Activated CD4-positive, alpha-beta T cell treated with anti-CD3 and anti-CD28 coated beads for 36 hours (primary cell): ENCODE measurements around the gene ARHGDIB. TPM values are rescaled to one million over a fixed set of nuclear protein-coding genes. Genes with fewer than 3 reads are reported as not detected.
A peak's percentile ranks its signal among the peaks of the same experiment; 100 is the strongest.

Experiments
- ATAC-seq: fragments of 200-7000 bp; cut with Tn5 transposase; one replicate; pipeline ENCODE4 v1.10.0; 2021; ENCODE audit warnings: mild to moderate bottlenecking, moderate library complexity
- CTCF ChIA-PET: fragments of 350-600 bp; sonication (Branson Sonifier 250); formaldehyde crosslinking; loops from one replicate; lab custom pipeline; 2021; ENCODE audit warnings: antibody characterized with exemption; lab: Charles Lee
- POLR2A ChIA-PET: fragments of 350-600 bp; sonication (Branson Sonifier 250); formaldehyde crosslinking; loops from one replicate; lab custom pipeline; 2021; ENCODE audit warnings: antibody characterized with exemption, inconsistent platforms; lab: Charles Lee
- DNase-seq: peaks from one replicate; pipeline ENCODE4 v3.0.0-alpha.2; 2020
- H3K27ac Mint-ChIP-seq: one replicate; pipeline ENCODE4 v1.8.0; 2021; ENCODE audit warnings: mixed read lengths
- H3K27me3 Mint-ChIP-seq: one replicate; pipeline ENCODE4 v1.8.0; 2021; ENCODE audit warnings: mixed read lengths
- H3K36me3 Mint-ChIP-seq: one replicate; pipeline ENCODE4 v1.8.0; 2021; ENCODE audit warnings: low read depth, mixed read lengths
- H3K4me1 Mint-ChIP-seq: one replicate; pipeline ENCODE4 v1.8.0; 2021; ENCODE audit warnings: mixed read lengths
- H3K4me3 Mint-ChIP-seq: one replicate; pipeline ENCODE4 v1.8.0; 2021; ENCODE audit warnings: mild to moderate bottlenecking, moderate library complexity, mixed read lengths
- H3K9me3 Mint-ChIP-seq: one replicate; pipeline ENCODE4 v1.8.0; 2021; ENCODE audit warnings: low read depth, mixed read lengths
- intact Hi-C, 2 experiments: fragments of 100-400 bp; cut with DNase I in 1 of 2; cut with micrococcal nuclease in 1 of 2; formaldehyde crosslinking; loops; one replicate each; pipeline versions ENCODE4 v1.14.2 to v1.15.1; 2022 to 2024; cut with DNase I, micrococcal nuclease
- total RNA-seq, 2 experiments: library from RNA; stranded (reverse); gene quantifications; one replicate each; pipeline ENCODE4 v1.2.3, GENCODE V29; 2021

ARHGDIB gene
- total RNA-seq, 2 experiments from 2014 or later: 596 to 912 TPM

DNA sequence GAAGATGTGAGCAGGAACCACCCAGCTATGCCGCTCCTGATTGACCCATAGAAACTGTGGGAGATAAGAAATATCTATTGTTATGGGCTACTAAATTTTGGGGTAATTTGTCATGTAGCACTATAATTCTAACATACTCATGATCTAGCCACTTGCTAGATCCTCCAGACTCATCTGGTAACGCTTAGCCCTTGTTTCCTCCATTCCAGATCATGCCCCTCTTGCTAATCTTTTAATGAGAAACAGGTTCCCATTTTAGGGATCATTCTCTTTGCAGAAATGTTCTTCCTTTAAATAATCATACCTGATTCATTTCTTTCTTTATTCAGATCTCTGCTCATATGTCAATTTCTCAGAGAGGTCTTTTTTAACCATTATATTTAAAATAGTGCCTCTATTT is 3.8 kb upstream of the ARHGDIB start:
- CTCF ChIA-PET: interaction anchor here (0.9 to 2.1 kb wide), 2 partner anchors 16 to 30 kb away, joined by 3 to 4 read pairs; no protein-coding TSS in a partner anchor
- POLR2A ChIA-PET: no interaction called here
- no peaks in the 10 kb centered on the region for H3K27me3 Mint-ChIP-seq
- no peaks in the 10 kb centered on the region for H3K9me3 Mint-ChIP-seq
- H3K4me1 Mint-ChIP-seq: peaks cover 53% of the 10 kb centered on the region
- ATAC-seq (no peak), DNase-seq (no peak)
- H3K36me3 Mint-ChIP-seq: peaks cover 5% of the 10 kb centered on the region
- peak overlapping the region; percentile 69 for H3K27ac Mint-ChIP-seq
- H3K4me3 Mint-ChIP-seq: no peak overlapping the region
- intact Hi-C loops: loop anchor here in 1 of 2 experiments (2.0 kb wide), 1 partner anchor 18 kb away; no protein-coding TSS in a partner anchor

DNA sequence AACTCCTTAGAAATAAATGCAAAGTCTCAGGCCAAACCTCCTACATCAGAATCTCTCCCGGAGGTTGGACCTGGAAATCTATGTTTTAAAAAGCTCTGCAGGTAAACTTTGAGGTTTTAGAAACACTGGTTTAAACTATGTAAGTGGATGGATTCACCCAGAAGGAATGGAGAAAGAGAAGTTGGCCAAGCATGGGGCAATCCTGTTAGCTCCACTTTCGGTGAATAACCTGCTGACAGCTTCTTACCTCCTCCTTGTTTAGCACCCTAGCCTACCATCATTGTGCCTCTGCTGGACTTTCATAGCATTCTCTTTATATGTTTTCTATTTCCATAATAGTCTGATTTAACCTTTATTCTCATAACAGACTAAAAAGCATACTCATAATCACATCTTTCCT is 3.0 kb upstream of the ARHGDIB start:
- peaks cover 12% of the 10 kb centered on the region for H3K36me3 Mint-ChIP-seq
- ATAC-seq: no peak
- DNase-seq: no peak
- CTCF ChIA-PET: interaction anchor here (0.9 kb wide), 1 partner anchor 30 kb away, joined by 3 read pairs; no protein-coding TSS in a partner anchor
- no peaks in the 10 kb centered on the region for H3K27me3 Mint-ChIP-seq
- H3K4me1 Mint-ChIP-seq: peaks cover 52% of the 10 kb centered on the region
- no peak overlapping the region for H3K4me3 Mint-ChIP-seq
- H3K9me3 Mint-ChIP-seq: no peaks in the 10 kb centered on the region
- H3K27ac Mint-ChIP-seq: peak overlapping the region; percentile 86
- POLR2A ChIA-PET: no interaction called here
- intact Hi-C loops: loop anchor here (2.0 to 5.0 kb wide), 3 partner anchors 18 to 598 kb away; partner anchors contain the start of gene ATF7IP (in 1 of the 2)

DNA sequence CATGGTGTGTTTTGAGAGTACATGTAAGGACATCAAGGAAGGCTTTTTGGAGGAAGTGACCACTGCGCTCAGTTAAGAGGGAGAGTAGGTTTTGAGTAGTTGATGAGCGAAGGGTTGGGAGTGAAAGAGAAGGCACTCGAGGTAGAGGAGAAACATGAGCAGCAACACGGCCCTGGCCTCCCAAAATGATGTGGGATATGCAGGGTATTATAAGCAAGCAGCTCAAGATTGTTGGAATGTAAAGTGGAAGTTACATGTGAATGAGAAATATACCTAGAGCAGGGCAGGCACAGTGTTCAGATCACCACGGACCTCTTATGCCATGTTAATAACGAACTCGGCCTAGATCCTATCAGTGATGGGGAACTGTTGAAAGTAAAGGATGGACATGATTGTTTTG is 2.1 kb upstream of the ARHGDIB start:
- intact Hi-C loops: loop anchor here in 1 of 2 experiments (2.0 to 5.0 kb wide), 3 partner anchors 15 to 599 kb away; partner anchors contain the start of gene ATF7IP
- Mint-ChIP-seq H3K9me3 (no peaks in the 10 kb centered on the region), H3K27me3 (no peaks in the 10 kb centered on the region), H3K36me3 (peaks cover 21% of the 10 kb centered on the region), H3K4me1 (peaks cover 49% of the 10 kb centered on the region), H3K4me3 (peak overlapping the region; percentile 30), H3K27ac (peak overlapping the region; percentile 86)
- ChIA-PET CTCF (interaction anchor here (0.7 to 0.8 kb wide), 2 partner anchors 105 to 115 kb away, joined by 3 read pairs; no protein-coding TSS in a partner anchor), POLR2A (no interaction called here)
- ATAC-seq (no peak), DNase-seq (no peak)

DNA sequence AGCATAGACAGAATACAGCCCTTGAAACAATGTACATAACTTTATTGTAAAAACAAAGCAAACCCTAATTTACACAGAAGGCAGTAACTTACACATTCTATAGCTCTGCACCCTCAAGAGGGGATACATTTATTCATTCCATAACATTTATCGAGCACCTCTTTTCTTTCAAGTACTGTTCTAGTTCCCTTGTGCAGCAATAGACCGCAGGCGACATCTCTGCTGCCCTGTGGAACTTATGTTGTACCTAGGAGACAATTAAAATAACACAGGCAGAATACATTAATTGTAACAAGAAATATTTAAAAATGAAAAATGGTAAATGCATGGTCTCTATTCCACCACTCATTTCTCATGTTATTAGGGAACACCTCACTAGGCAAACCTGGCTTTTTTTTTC is 1.4 kb upstream of the ARHGDIB start:
- Mint-ChIP-seq H3K4me3 (peak overlapping the region; percentile 96), H3K9me3 (no peaks in the 10 kb centered on the region), H3K27ac (peak overlapping the region; percentile 99), H3K27me3 (no peaks in the 10 kb centered on the region), H3K36me3 (peaks cover 28% of the 10 kb centered on the region), H3K4me1 (peaks cover 46% of the 10 kb centered on the region)
- intact Hi-C loops: loop anchor here in 1 of 2 experiments (2.0 to 5.0 kb wide), 3 partner anchors 14 to 600 kb away; partner anchors contain the start of gene ATF7IP
- POLR2A ChIA-PET: no interaction called here
- no peak for ATAC-seq
- no peak for DNase-seq
- CTCF ChIA-PET: interaction anchor here (0.7 to 0.8 kb wide), 2 partner anchors 106 to 114 kb away, joined by 3 read pairs; no protein-coding TSS in a partner anchor

DNA sequence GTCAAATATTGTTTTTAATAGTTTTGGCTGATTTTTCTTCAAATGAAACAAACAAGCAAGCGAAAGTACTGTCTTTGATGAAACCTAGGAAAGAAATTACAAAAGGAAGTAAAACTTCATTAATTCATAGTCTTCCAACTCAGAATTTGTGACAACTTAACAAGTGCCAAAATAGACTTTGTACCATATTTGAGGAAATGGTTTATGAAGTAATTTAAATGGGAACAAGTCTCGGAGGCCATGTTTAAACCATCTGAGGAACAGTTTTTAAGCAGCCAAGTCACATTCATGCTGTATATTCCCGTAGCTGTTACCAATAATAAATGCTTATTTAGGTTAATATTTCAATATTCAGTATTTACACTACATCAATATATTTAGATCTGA is 745 bp upstream of the ARHGDIB start:
- H3K27ac Mint-ChIP-seq: peak overlapping the region; percentile 99
- ChIA-PET POLR2A (interaction anchor here (0.7 to 1.2 kb wide), 4 partner anchors 23 to 596 kb away, joined by 3 to 4 read pairs (median 4); partner anchors contain the start of gene ATF7IP), CTCF (interaction anchor here (0.8 to 1.0 kb wide), 2 partner anchors 31 to 259 kb away, joined by 3 read pairs; partner anchors contain the start of gene RERG)
- ATAC-seq (no peak), DNase-seq (no peak)
- H3K9me3 Mint-ChIP-seq: no peaks in the 10 kb centered on the region
- H3K4me1 Mint-ChIP-seq: peaks cover 46% of the 10 kb centered on the region
- intact Hi-C loops: loop anchor here in 1 of 2 experiments (2.0 to 5.0 kb wide), 3 partner anchors 13 to 600 kb away; partner anchors contain the start of gene ATF7IP
- H3K4me3 Mint-ChIP-seq: peak overlapping the region; percentile 96
- H3K27me3 Mint-ChIP-seq: no peaks in the 10 kb centered on the region
- H3K36me3 Mint-ChIP-seq: peaks cover 31% of the 10 kb centered on the region

DNA sequence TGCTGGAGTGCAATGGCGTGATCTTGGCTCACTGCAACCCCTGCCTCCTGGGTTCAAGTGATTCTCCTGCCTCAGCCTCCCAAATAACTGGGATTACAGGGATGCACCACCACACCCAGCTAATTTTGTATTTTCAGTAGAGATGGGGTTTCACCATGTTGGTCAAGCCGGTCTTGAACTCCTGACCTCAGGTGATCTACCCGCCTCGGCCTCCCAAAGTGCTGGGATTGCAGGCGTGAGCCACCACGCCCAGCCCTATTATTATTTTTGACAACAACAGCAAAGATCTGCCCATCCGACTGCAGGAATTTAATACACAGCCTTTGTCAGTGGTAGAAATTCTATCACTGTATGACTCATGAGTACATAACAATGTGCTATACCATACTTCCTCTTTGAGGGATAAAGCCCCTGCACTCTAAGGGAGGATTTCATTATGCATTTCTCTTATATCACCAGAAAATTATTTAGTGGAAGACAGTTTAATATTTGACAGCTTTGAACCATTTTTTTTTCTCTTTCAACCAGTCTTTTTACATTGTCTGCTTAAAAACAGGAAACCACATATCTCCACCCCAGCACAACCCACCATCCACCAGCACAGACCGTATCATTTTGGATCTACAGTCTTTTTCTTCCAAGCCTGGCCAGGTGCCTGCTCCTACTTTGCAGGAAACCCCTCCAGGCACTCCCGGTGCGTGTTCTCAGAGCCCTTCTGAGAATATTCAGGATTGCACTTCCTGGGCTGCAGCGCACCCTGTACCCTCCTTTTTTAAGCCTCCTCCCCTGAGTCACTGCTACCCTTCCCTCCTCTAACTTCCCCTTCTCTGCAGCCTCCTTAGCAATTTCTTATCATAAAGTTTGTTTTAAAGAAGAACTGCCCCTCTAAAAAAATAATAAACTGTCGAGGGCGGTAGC is 594 bp downstream of the ARHGDIB start:
- DNase-seq (peak; percentile 56), ATAC-seq (peak; percentile 53)
- no peaks in the 10 kb centered on the region for H3K27me3 Mint-ChIP-seq
- peak overlapping the region; percentile 96 for H3K4me3 Mint-ChIP-seq
- intact Hi-C loops: loop anchor here (1.0 to 5.0 kb wide), 11 partner anchors 9 to 704 kb away; partner anchors contain the start of genes C12orf60 (in 2 of the 2), WBP11 (in 2 of the 2) and ATF7IP (in 1 of the 2)
- CTCF ChIA-PET: interaction anchor here (0.7 to 4.9 kb wide), 5 partner anchors 9 to 32 kb away, joined by 3 to 27 read pairs (median 3); partner anchors contain the start of gene ERP27
- peaks cover 35% of the 10 kb centered on the region for H3K36me3 Mint-ChIP-seq
- no peaks in the 10 kb centered on the region for H3K9me3 Mint-ChIP-seq
- peaks cover 55% of the 10 kb centered on the region for H3K4me1 Mint-ChIP-seq
- H3K27ac Mint-ChIP-seq: peak overlapping the region; percentile 99
- POLR2A ChIA-PET: interaction anchor here (0.9 to 1.0 kb wide), 3 partner anchors 21 to 190 kb away, joined by 4 read pairs; a partner anchor contains a TSS

DNA sequence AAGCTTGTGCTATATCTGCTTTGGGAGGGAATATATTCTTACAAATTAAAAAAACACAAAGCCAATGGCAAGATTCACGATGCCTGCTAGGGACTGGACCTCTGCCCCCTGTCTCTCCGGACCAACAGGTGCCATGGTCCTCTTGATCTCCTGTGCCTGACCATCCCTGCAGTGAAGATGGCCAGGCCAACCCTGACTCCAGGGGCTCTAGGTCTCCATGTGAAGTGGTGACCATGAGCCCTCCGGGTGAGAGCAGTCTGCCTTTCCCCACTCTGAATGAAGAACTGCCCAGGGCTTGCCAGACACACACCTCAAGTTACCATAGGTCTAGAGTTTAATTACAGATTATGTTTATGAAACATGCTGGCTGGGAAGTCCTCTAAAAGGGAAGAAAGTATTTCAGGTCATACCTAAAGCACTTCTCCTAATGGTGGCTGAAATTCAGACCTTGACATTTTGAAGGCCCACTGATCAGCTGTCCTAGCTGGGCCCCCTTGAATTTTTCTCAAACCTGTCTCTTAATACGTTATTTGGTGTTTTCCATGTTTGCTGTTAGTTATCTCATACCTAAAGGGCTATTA is 1.4 kb downstream of the ARHGDIB start:
- ChIA-PET POLR2A (interaction anchor here (0.6 to 0.9 kb wide), 2 partner anchors 12 to 186 kb away, joined by 3 to 4 read pairs; no protein-coding TSS in a partner anchor), CTCF (interaction anchor here (0.6 to 4.9 kb wide), 7 partner anchors 13 to 271 kb away, joined by 3 to 27 read pairs (median 5); no protein-coding TSS in a partner anchor)
- no peaks in the 10 kb centered on the region for H3K27me3 Mint-ChIP-seq
- H3K27ac Mint-ChIP-seq: peak overlapping the region; percentile 99
- no peaks in the 10 kb centered on the region for H3K9me3 Mint-ChIP-seq
- peaks cover 35% of the 10 kb centered on the region for H3K36me3 Mint-ChIP-seq
- intact Hi-C loops: loop anchor here (1.0 to 5.0 kb wide), 8 partner anchors 21 to 703 kb away; partner anchors contain the start of genes ATF7IP (in 1 of the 2), C12orf60 (in 1 of the 2) and WBP11 (in 1 of the 2)
- ATAC-seq (no peak), DNase-seq (no peak)
- H3K4me1 Mint-ChIP-seq: peaks cover 47% of the 10 kb centered on the region
- peak overlapping the region; percentile 96 for H3K4me3 Mint-ChIP-seq

DNA sequence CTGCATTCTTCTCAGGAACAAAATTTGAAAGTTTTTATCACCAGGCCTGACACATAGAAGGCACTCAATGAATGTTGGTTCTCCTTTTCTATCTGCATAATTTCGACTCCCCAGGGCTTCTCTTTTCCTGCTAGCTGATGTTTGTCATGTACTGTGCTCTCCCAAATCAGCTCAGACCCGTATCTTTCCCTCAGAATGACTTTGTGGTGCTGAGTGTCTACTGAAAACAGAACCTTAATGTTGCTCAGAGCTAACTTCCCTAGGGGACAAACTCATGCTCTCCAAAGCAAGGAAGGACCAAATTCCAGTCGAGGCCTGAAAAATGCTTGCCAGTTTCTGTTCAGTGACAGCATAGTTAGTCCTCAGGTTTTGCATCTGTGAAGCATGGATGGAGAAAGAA is 1.9 kb downstream of the ARHGDIB start:
- H3K4me1 Mint-ChIP-seq: peaks cover 46% of the 10 kb centered on the region
- H3K27ac Mint-ChIP-seq: peak overlapping the region; percentile 99
- CTCF ChIA-PET: interaction anchor here (0.7 to 4.9 kb wide), 10 partner anchors 13 to 271 kb away, joined by 3 to 27 read pairs (median 3); partner anchors contain the start of gene PDE6H
- ATAC-seq (no peak), DNase-seq (no peak)
- POLR2A ChIA-PET: interaction anchor here (0.6 to 1.6 kb wide), 4 partner anchors 9 to 186 kb away, joined by 3 to 4 read pairs (median 4); no protein-coding TSS in a partner anchor
- H3K9me3 Mint-ChIP-seq: no peaks in the 10 kb centered on the region
- intact Hi-C loops: loop anchor here in 1 of 2 experiments (1.0 kb wide), 1 partner anchor 20 kb away; no protein-coding TSS in a partner anchor
- peaks cover 38% of the 10 kb centered on the region for H3K36me3 Mint-ChIP-seq
- peak overlapping the region; percentile 96 for H3K4me3 Mint-ChIP-seq
- no peaks in the 10 kb centered on the region for H3K27me3 Mint-ChIP-seq

DNA sequence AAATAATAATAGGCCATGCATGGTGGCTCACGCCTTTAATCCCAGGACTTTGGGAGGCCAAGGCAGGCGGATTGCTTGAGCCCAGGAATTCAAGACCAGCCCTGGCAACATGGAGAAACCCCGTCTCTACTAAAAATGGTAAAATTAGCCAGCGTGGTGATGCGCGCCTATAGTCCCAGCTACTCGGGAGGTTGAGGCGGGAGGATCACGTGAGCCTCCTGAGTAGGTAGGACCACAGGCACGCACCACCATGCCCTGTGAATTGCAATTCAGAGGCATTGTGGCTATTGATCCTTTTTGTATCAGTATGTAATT is 2.3 kb downstream of the ARHGDIB start:
- H3K27me3 Mint-ChIP-seq: no peaks in the 10 kb centered on the region
- CTCF ChIA-PET: interaction anchor here (0.7 to 4.9 kb wide), 9 partner anchors 12 to 271 kb away, joined by 3 to 27 read pairs (median 3); partner anchors contain the start of gene PDE6H
- H3K4me1 Mint-ChIP-seq: peaks cover 46% of the 10 kb centered on the region
- DNase-seq: peak; percentile 56
- peak; percentile 1 for ATAC-seq
- H3K9me3 Mint-ChIP-seq: no peaks in the 10 kb centered on the region
- POLR2A ChIA-PET: interaction anchor here (0.7 to 1.6 kb wide), 2 partner anchors 9 to 11 kb away, joined by 3 to 4 read pairs; no protein-coding TSS in a partner anchor
- peaks cover 41% of the 10 kb centered on the region for H3K36me3 Mint-ChIP-seq
- H3K4me3 Mint-ChIP-seq: peak overlapping the region; percentile 96
- intact Hi-C loops: loop anchor here in 1 of 2 experiments (1.0 kb wide), 1 partner anchor 20 kb away; no protein-coding TSS in a partner anchor
- peak overlapping the region; percentile 99 for H3K27ac Mint-ChIP-seq
